Karpas-422 (cell line): ENCODE measurements around the gene SMPD3. TPM values are rescaled to one million over a fixed set of nuclear protein-coding genes. Genes with fewer than 3 reads are reported as not detected.

ENCODE experiments used
- DNase-seq: peaks from one replicate; pipeline ENCODE4 v3.0.0-alpha.2; 2015
- H2AFZ ChIP-seq: fragments of 200-600 bp; sonication (generic); 2 replicates; pipeline ENCODE4 v1.6.1; 2014; ENCODE audit warnings: antibody characterized with exemption, low read length, mixed read lengths
- H3K27ac ChIP-seq: fragments of 200-600 bp; sonication (generic); 2 replicates; pipeline ENCODE4 v1.5.1; 2014; ENCODE audit warnings: mild to moderate bottlenecking, low read length, moderate library complexity
- H3K27me3 ChIP-seq: fragments of 200-600 bp; sonication (generic); 2 replicates; pipeline ENCODE4 v1.6.1; 2014; ENCODE audit warnings: low read length, mixed read lengths
- H3K36me3 ChIP-seq: fragments of 200-600 bp; sonication (generic); 2 replicates; pipeline ENCODE4 v1.6.1; 2014; ENCODE audit warnings: low read length, mixed read lengths; ENCODE audit not compliant: insufficient read depth
- H3K4me1 ChIP-seq: fragments of 200-600 bp; sonication (generic); 2 replicates; pipeline ENCODE4 v1.6.1; 2014; ENCODE audit warnings: mild to moderate bottlenecking, low read length, mixed read lengths
- H3K4me2 ChIP-seq: fragments of 200-600 bp; sonication (generic); 2 replicates; pipeline ENCODE4 v1.6.1; 2014; ENCODE audit warnings: low read length, low read depth, mild to moderate bottlenecking; ENCODE audit not compliant: poor library complexity, severe bottlenecking
- H3K4me3 ChIP-seq: fragments of 200-600 bp; sonication (generic); 2 replicates; pipeline ENCODE4 v1.5.1; 2014; ENCODE audit warnings: mild to moderate bottlenecking, antibody characterized with exemption, low read length, mixed read lengths
- H3K79me2 ChIP-seq: fragments of 200-600 bp; sonication (generic); 2 replicates; pipeline ENCODE4 v1.6.1; 2014; ENCODE audit warnings: mild to moderate bottlenecking, low read length, mixed read lengths
- H3K9ac ChIP-seq: fragments of 200-600 bp; sonication (generic); 2 replicates; pipeline ENCODE4 v1.6.0; 2014; ENCODE audit warnings: low read length
- H3K9me2 ChIP-seq: fragments of 200-600 bp; sonication (generic), shearing (Covaris generic); replicated peaks from 2 replicates; pipeline ENCODE4 v1.6.0; 2014; ENCODE audit warnings: mild to moderate bottlenecking, low read length, moderate library complexity; ENCODE audit not compliant: insufficient read depth
- H3K9me3 ChIP-seq: fragments of 300-700, 200-600 bp; sonication (generic); 2 replicates; pipeline ENCODE4 v1.6.1; 2014; ENCODE audit warnings: low read length, mixed read lengths
- H4K20me1 ChIP-seq: fragments of 200-600 bp; sonication (generic); 2 replicates; pipeline ENCODE4 v1.6.1; 2014; ENCODE audit warnings: mild to moderate bottlenecking, antibody characterized with exemption, low read length, low read depth; ENCODE audit not compliant: insufficient read depth
- total RNA-seq: library from RNA; depleted of rRNA; stranded (reverse); fragments of >200 nt; shearing (Covaris generic); gene quantifications from 2 replicates; pipeline ENCODE4 v1.2.3, GENCODE V29; 2014; ENCODE audit warnings: low replicate concordance

Gene SMPD3
- total RNA-seq, 1 experiment from 2014 or later, result 5.0 TPM

DNA sequence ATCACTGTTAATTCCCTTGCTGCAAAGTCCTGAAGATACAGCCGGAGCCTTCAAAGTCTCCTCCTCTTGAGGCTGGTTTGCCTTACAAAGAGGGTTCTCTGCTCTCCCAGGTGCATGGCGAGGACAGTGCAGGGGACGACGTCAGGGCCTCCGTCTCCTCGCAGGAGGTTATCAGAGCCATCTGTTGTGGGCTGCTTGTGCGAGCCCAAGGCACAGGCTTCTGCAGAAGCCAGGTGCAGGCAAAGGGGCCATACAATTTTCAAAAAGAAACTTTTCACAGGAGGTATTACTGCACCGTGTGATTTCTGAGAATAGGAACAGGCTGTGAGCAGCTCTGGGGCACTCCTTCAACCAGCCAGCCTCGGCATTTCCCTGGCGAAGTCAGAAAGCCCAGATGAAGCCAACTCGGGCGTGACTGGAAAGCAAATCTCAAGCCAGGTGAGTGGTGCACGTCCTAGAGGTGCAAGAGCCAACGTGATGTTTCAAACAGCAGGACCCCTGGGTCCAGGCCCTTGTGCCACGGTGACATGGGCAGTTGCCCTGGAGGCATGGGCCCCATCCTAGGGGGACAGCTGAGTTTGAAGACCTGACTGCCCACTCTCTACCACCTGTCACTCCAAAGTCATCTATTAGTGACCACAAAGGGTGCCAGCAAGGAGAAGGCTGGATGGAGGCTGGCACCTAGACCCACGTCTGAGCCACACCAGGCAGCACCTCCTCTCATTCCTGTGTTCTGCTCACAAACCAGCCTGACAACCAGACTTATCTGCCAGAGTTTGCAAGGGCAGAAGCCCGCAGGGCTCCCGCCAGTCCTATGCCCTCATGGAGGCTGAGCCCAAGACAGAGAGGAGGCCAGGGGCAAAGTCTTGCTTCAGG is 68.6 kb downstream of the SMPD3 start:
- Histone ChIP-seq H2AFZ (no peak overlapping the region), H3K36me3 (no peaks in the 10 kb centered on the region), H3K4me2 (peak overlapping the region; percentile 58), H3K4me3 (peak overlapping the region; percentile 10; the same call in 1 of the 2 replicates), H3K9ac (peak overlapping the region; percentile 52), H3K9me2 (no peaks in the 10 kb centered on the region), H3K27ac (peak overlapping the region; percentile 92), H3K79me2 (no peaks in the 10 kb centered on the region), H3K27me3 (no peaks in the 10 kb centered on the region), H3K9me3 (no peaks in the 10 kb centered on the region), H4K20me1 (no peaks in the 10 kb centered on the region), H3K4me1 (peaks cover 91% of the 10 kb centered on the region)
- peak; percentile 88 for DNase-seq

DNA sequence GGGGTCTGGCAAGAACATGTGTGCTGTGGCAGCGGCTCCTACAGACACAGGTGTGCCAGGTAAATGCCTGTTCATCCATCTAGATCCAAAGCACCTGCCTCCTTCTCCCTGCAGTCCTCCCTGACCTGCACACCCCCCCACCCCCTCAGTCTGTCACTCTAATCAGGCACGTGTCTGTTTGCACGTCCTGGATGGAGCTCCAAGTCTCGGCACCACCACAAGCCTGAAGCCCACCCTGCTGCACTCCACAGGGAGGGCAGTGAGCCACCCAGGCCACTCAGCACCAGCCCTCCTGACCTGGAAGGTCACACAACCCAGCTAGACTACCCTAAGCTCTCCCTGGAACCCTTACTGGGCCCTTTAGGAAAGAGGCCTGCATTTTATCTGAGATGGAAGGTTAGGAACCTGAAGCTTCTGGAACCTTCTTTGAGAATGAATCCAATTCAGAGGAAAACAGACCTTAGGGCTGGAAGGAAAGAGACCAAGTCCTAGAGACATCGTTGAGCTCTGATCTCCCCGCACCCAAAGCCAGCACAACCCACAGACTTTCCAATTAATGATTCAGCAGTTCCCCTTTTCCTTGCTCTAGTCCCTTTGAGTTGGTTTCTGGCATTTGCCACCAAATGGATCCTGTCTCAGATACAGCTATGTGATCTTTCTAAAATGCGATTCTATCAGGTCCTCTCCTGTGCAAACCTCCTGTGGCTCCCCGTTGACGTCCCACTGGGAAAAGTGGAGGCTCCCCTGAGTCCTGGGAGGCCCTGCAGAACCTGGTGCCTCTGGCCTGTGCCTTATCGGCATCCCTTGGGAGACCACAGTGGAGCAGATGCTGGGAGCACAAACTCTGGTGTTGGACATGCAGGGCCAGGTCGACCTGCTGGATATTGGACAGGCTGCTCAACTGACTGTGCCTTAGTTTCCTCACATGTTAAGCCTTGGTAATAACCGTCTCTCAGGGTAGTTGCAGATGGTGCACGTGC is 69.6 kb downstream of the SMPD3 start:
- Histone ChIP-seq H4K20me1 (no peaks in the 10 kb centered on the region), H3K9ac (peak overlapping the region; percentile 50), H3K4me2 (peak overlapping the region; percentile 44), H3K36me3 (no peaks in the 10 kb centered on the region), H3K27ac (peak overlapping the region; percentile 92), H3K27me3 (no peaks in the 10 kb centered on the region), H3K9me3 (no peaks in the 10 kb centered on the region), H3K79me2 (no peaks in the 10 kb centered on the region), H3K9me2 (no peaks in the 10 kb centered on the region), H2AFZ (no peak overlapping the region), H3K4me3 (peak overlapping the region; percentile 19; the same call in 1 of the 2 replicates), H3K4me1 (peaks cover 82% of the 10 kb centered on the region)
- DNase-seq, result peak; percentile 68

DNA sequence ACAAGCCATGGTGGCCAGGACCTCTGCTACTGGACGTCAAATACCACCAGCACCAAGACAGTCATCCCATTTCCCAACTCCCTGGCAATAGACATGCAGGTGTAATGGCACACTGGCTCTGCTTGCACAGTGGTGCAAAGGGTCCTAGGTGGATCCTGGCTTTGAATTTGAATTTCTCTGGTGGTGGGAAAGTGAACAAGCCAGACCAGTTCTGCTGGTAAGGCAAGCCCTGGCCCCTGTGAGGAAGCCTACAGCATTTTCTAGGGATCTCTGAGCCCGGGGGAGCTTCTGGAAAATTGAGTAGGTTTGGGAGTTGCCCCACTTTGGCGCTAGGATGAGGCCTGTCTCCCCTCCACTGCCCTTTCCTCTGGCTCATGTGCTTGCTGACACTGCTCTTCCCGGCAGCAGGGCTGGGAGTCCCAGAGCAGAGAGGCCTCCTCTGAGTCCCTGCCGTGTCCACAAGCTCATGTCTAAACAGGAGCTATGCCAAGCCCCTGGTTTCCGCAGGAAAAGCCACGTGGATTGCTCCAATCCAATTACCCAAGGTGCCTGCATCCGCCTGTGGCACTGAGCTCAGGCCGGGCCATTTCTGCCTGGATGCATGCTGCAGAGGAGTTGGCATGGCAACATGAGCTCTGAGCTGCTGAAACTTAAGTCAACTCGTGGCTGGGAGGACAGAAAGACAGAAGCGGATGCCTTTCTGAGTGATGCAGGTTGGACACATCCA is 70.5 kb downstream of the SMPD3 start:
- Histone ChIP-seq H3K27me3 (no peaks in the 10 kb centered on the region), H3K4me1 (peaks cover 78% of the 10 kb centered on the region), H3K36me3 (no peaks in the 10 kb centered on the region), H3K27ac (peak overlapping the region; percentile 92), H3K79me2 (no peaks in the 10 kb centered on the region), H3K9me3 (no peaks in the 10 kb centered on the region), H3K4me2 (peak overlapping the region; percentile 44), H3K4me3 (no peak overlapping the region), H2AFZ (no peak overlapping the region), H3K9me2 (no peaks in the 10 kb centered on the region), H3K9ac (peak overlapping the region; percentile 50), H4K20me1 (no peaks in the 10 kb centered on the region)
- no peak for DNase-seq

DNA sequence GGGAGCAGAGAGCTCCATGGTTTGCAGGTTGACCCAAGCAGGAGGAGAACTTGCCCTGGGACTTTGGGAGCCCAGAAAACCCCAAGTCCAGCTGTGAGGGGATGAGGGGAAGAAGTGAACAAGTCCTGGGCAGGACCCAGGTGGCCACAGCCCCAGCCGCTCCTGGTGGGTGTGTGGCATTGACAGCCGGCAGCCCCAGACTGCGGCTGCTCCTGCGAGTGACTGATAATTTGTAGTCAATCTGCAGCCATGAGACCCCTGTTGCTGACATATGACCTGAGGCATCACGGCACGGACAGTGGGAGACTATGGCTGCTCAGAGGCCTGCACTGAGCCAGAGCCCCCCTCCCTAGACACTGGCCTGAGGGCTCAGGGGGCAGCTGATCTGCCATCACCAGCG is 71.1 kb downstream of the SMPD3 start:
- Histone ChIP-seq H3K27ac (no peak overlapping the region), H4K20me1 (no peaks in the 10 kb centered on the region), H2AFZ (no peak overlapping the region), H3K79me2 (no peaks in the 10 kb centered on the region), H3K4me2 (no peak overlapping the region), H3K9me3 (no peaks in the 10 kb centered on the region), H3K27me3 (no peaks in the 10 kb centered on the region), H3K36me3 (no peaks in the 10 kb centered on the region), H3K4me3 (no peak overlapping the region), H3K9ac (peak overlapping the region; percentile 50; the same call in 1 of the 2 replicates), H3K9me2 (no peaks in the 10 kb centered on the region), H3K4me1 (peaks cover 72% of the 10 kb centered on the region)
- no peak for DNase-seq

DNA sequence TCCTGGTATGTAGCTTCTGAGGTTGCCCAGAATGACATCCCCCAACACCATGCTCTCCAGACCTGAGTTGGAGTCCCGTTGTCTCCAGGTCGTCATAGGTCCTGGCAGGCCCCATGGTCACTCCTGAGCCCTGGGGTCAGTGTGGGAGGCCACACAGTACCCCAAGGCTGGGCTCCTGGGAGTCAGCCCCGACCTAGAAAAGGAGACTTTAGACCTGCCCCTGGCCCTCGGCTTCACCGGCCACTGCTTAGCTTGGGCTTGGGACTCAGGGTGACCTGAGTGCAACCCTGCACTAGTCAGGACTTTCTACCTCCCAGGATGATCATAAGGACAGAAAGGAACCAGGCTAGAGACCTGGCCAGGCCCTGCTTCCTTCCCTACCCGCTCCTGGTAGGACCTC is 71.7 kb downstream of the SMPD3 start:
- Histone ChIP-seq H3K9ac (no peak overlapping the region), H3K27ac (no peak overlapping the region), H3K36me3 (no peaks in the 10 kb centered on the region), H3K4me2 (no peak overlapping the region), H3K79me2 (no peaks in the 10 kb centered on the region), H3K4me1 (peaks cover 65% of the 10 kb centered on the region), H3K9me3 (no peaks in the 10 kb centered on the region), H3K27me3 (no peaks in the 10 kb centered on the region), H3K4me3 (no peak overlapping the region), H2AFZ (no peak overlapping the region), H4K20me1 (no peaks in the 10 kb centered on the region), H3K9me2 (no peaks in the 10 kb centered on the region)
- no peak for DNase-seq

DNA sequence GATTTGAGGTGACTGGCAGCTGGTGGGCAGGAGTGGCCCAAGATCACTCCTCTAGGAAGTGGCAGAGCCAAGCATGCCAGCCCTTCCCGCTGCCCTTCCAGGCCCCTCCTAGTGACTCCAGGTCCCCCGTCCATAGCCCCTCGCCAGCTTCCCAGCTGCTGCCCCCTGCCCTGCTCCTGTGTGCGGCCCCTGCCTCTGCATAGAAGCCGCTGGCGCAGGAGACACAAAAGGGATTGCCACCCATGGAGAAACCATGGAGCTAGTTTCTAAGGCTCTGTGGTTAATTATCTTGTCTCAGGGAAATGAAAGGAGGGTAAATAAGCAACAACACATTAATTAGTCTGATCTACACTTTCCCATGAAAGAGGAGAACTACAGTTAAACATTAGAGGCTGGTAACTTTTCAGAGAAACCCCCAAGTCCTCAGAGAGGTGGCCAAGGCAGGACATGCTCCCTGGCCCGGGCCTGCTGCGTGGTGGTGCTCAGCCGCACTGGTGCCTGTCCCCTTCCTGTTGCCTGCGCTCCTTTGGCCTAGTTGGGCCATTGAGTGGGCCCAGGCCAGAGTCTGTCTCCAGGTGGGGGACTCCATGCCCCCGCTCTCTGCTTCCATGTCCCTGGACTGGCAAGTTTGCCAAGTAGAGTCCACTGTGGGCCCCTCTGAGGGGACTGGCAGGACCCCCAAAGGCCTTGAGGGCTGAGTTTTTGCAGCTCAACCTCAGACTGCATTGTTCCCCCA is 72.3 kb downstream of the SMPD3 start:
- no peaks in the 10 kb centered on the region for H3K27me3 ChIP-seq
- H4K20me1 ChIP-seq, result no peaks in the 10 kb centered on the region
- no peak overlapping the region for H3K9ac ChIP-seq
- H2AFZ ChIP-seq, result no peak overlapping the region
- H3K4me3 ChIP-seq, result no peak overlapping the region
- no peaks in the 10 kb centered on the region for H3K9me2 ChIP-seq
- H3K4me2 ChIP-seq, result no peak overlapping the region
- H3K9me3 ChIP-seq, result no peaks in the 10 kb centered on the region
- peaks cover 59% of the 10 kb centered on the region for H3K4me1 ChIP-seq
- no peaks in the 10 kb centered on the region for H3K79me2 ChIP-seq
- H3K27ac ChIP-seq, result no peak overlapping the region
- no peaks in the 10 kb centered on the region for H3K36me3 ChIP-seq
- DNase-seq, result no peak

DNA sequence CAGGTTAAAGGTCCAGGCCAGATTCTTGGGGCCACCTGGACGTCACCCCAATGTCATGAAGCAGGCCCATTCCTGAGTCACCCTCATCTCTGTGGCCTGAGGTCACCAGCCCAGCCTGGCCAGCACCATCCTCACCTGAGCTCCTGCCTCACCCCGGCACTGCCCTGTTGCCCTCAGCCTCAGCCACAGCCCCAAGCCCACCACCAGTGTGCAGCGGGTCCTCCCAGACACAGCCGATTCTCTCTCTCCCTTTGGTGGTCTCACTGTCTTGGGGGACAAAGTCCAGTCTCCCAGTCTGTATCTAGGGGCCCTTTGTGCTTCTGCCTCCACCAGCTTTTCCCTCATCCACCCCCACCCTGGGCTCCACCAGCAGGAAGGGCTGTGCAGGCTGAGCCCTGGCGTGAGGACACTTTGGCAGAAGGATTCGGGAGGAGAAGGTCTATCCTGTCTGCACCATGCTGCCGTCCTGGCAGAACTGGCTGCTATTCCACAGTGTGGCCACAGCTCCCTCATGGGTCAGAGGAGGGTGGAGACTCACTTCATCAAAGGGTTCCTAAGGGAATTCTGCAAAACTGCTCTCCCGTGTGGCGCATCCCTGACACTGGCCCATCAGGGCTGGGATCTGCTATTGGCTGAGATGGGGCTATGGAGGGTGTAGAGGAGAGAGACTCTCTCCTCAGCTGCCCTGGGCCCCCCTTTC is 73.2 kb downstream of the SMPD3 start:
- peaks cover 50% of the 10 kb centered on the region for H3K4me1 ChIP-seq
- no peak overlapping the region for H3K4me2 ChIP-seq
- H4K20me1 ChIP-seq, result no peaks in the 10 kb centered on the region
- no peak for DNase-seq
- no peaks in the 10 kb centered on the region for H3K9me2 ChIP-seq
- no peaks in the 10 kb centered on the region for H3K36me3 ChIP-seq
- H3K9ac ChIP-seq, result no peak overlapping the region
- no peak overlapping the region for H2AFZ ChIP-seq
- H3K9me3 ChIP-seq, result no peaks in the 10 kb centered on the region
- H3K4me3 ChIP-seq, result no peak overlapping the region
- no peaks in the 10 kb centered on the region for H3K27me3 ChIP-seq
- no peak overlapping the region for H3K27ac ChIP-seq
- H3K79me2 ChIP-seq, result no peaks in the 10 kb centered on the region
